Measurements from ENCODE around the gene RFC4.

- no peak for TF ChIP-seq POLR2A (IDR thresholded peaks at IDR 0.05)
- TF ChIP-seq CTCF (IDR thresholded peaks at IDR 0.05): no peak
These were observed 22.1 kb upstream of the RFC4 start for GRCh38 chr3:186828340-186828739.
